Activated B cell treated with CpG ODN at 0.5 μM for 24 hours (primary cell): ENCODE measurements around the gene WNT7A. TPM values are rescaled to one million over a fixed set of nuclear protein-coding genes. Genes with fewer than 3 reads are reported as not detected.

ENCODE experiments used
- ATAC-seq: fragments of 200-7000 bp; cut with Tn5 transposase; one replicate; pipeline ENCODE4 v1.10.0; 2021; ENCODE audit warnings: low read depth, mild to moderate bottlenecking, moderate library complexity
- CTCF ChIA-PET: fragments of 350-600 bp; sonication (Branson Sonifier 250); formaldehyde crosslinking; loops from one replicate; lab custom pipeline; 2021; ENCODE audit warnings: antibody characterized with exemption; lab: Charles Lee
- POLR2A ChIA-PET: fragments of 350-600 bp; sonication (Branson Sonifier 250); formaldehyde crosslinking; loops from one replicate; lab custom pipeline; 2021; ENCODE audit warnings: antibody characterized with exemption; lab: Charles Lee
- DNase-seq: peaks from one replicate; pipeline ENCODE4 v3.0.0; 2022
- H3K27ac Mint-ChIP-seq: one replicate; pipeline ENCODE4 v1.8.0; 2020; ENCODE audit warnings: mixed read lengths
- H3K27me3 Mint-ChIP-seq: one replicate; pipeline ENCODE4 v1.8.0; 2021; ENCODE audit warnings: mixed read lengths
- H3K36me3 Mint-ChIP-seq: one replicate; pipeline ENCODE4 v1.8.0; 2021; ENCODE audit warnings: low read depth, mixed read lengths
- H3K4me1 Mint-ChIP-seq: one replicate; pipeline ENCODE4 v1.8.0; 2021; ENCODE audit warnings: mixed read lengths
- H3K4me3 Mint-ChIP-seq: one replicate; pipeline ENCODE4 v1.8.0; 2020; ENCODE audit warnings: mild to moderate bottlenecking, mixed read lengths
- H3K9me3 Mint-ChIP-seq: one replicate; pipeline ENCODE4 v1.8.0; 2020; ENCODE audit warnings: mixed read lengths
- intact Hi-C: fragments of 100-400 bp; cut with micrococcal nuclease; formaldehyde crosslinking; loops from one replicate; pipeline ENCODE4 v1.15.1; 2024
- total RNA-seq: library from RNA; stranded (reverse); gene quantifications from 2 replicates; pipeline ENCODE4 v1.2.3, GENCODE V29; 2022
- TF ChIP-seq, protein P1 (sequence below): fragments of 200-600 bp; IDR thresholded peaks from one replicate; pipeline ENCODE4 v1.8.0; 2022; ENCODE audit warnings: antibody characterized with exemption, mild to moderate bottlenecking

Gene WNT7A
- total RNA-seq, 1 donor from 2014 or later, result not detected

DNA sequence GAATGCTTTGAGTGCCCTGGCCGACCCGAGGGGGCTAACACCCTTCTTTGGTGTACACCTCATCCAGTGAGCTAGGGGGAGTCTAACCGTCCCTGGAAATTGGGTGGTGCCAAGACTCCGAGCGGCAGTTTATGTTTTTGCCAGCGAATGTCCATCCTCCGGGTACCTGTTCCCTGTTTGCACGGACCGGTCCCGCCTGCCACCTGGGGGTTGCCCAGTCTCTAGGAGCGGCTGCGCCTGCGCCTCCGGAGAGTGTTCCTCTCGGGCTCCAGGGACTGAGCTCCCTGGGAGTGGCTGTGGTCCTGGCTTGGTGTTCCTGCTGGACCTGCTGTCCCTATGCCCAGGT is 913 bp upstream of the WNT7A start:
- H3K4me1 Mint-ChIP-seq, result peaks cover 15% of the 10 kb centered on the region
- POLR2A ChIA-PET, result no interaction called here
- CTCF ChIA-PET, result no interaction called here

DNA sequence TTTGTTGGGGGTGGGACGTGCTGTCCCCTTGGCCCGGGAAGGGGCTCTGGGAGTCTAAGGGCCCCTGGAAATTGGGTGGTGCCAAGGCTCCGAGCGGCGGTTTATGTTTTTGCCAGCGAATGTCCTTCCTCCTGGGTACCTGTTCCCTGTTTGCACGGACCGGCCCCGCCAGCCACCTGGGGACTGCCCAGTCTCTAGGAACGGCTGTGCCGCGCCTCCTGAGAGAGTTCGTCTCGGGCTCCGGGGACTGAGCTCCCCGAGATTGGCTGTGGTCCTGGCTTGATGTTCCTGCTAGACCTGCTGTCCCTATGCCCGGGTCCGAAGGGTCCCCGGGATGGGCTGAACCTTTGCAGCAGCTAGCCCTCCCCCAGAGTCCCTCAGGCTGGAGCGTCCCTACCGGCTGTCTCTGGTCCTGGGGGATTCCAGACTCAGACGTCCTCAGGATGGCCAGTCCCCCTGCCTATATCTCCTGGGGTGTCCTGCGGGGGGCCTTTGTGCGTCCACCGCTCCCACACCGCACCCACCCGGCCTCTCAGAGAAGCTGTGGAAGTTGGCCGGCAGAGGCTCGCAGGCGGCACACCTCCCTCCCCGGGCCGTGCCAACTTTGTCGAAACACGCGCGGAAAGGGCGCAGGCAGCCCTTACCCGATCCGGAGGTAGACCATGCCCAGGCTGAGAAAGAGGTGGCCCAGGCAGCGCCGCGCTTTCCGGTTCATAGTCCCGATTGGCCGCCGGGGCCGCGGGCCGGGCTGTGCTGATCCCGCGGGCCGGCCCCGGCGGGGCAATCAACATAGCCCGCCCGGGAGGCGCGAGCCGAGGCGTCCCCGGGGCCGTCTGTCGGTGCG is 547 bp downstream of the WNT7A start:
- Mint-ChIP-seq H3K27me3 (peaks cover 51% of the 10 kb centered on the region), H3K36me3 (no peaks in the 10 kb centered on the region), H3K4me1 (peaks cover 15% of the 10 kb centered on the region), H3K9me3 (no peaks in the 10 kb centered on the region), H3K27ac (no peak overlapping the region), H3K4me3 (peak overlapping the region; percentile 24)
- CTCF ChIA-PET, result no interaction called here
- POLR2A ChIA-PET, result no interaction called here
- TF ChIP-seq, protein P1, sequence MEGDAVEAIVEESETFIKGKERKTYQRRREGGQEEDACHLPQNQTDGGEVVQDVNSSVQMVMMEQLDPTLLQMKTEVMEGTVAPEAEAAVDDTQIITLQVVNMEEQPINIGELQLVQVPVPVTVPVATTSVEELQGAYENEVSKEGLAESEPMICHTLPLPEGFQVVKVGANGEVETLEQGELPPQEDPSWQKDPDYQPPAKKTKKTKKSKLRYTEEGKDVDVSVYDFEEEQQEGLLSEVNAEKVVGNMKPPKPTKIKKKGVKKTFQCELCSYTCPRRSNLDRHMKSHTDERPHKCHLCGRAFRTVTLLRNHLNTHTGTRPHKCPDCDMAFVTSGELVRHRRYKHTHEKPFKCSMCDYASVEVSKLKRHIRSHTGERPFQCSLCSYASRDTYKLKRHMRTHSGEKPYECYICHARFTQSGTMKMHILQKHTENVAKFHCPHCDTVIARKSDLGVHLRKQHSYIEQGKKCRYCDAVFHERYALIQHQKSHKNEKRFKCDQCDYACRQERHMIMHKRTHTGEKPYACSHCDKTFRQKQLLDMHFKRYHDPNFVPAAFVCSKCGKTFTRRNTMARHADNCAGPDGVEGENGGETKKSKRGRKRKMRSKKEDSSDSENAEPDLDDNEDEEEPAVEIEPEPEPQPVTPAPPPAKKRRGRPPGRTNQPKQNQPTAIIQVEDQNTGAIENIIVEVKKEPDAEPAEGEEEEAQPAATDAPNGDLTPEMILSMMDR, result no peak
- no peak for ATAC-seq
- DNase-seq, result no peak
- intact Hi-C loops, result no loop called here

More for the DNA sequence above, 913 bp upstream of the WNT7A start:
- intact Hi-C loops, result loop anchor here (10.0 kb wide), 1 partner anchor 386 kb away; no protein-coding TSS in a partner anchor
- Mint-ChIP-seq H3K4me3 (no peak overlapping the region), H3K9me3 (no peaks in the 10 kb centered on the region), H3K36me3 (no peaks in the 10 kb centered on the region), H3K27me3 (peaks cover 45% of the 10 kb centered on the region), H3K27ac (no peak overlapping the region)
- DNase-seq (no peak), ATAC-seq (no peak)
- TF ChIP-seq, protein P1, result no peak

DNA sequence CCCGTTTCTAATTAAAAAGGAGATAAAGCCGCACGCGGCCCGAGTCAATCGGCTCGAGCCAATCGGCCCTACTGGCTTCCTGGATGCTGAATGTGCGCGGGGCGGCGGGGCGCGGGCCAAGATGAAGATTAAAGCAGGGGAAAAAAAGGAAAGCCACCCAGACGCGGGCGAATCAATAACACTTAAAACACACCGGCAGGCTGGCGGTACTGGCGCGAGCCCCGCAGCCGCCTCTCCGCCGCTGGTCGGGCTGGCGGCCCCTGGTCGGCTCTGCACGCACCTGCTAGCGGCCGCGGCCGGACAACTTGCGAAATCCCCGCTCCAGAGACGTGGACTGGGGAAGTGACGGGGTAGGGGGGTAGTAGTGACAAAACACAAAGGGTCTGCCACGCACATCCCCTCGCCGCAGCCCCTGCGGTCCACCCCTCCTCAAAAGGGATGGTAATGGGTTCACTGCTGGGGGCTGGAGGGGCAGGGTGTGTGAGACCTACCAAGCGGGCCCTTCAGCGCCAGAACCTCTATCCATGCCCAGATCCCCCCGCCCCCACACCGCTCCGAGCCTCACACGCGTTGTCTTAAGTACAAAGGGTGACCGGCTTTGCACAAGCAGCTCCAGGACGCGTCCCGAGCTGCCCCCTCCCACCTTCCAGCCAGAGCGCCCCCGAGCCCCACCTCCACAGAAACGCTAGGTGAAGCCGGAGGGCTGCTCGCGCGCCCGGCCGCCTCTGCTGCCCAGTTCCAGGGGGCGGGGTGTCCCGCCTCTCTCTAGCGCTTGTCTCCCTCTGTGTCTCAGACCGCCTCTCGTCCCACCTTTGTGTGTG is 1.4 kb downstream of the WNT7A start:
- Mint-ChIP-seq H3K36me3 (no peaks in the 10 kb centered on the region), H3K27me3 (peaks cover 49% of the 10 kb centered on the region), H3K27ac (no peak overlapping the region), H3K4me3 (peak overlapping the region; percentile 64), H3K9me3 (no peaks in the 10 kb centered on the region), H3K4me1 (peaks cover 15% of the 10 kb centered on the region)
- TF ChIP-seq, protein P1, result no peak
- ChIA-PET CTCF (no interaction called here), POLR2A (no interaction called here)
- DNase-seq (no peak), ATAC-seq (no peak)
- intact Hi-C loops, result no loop called here

DNA sequence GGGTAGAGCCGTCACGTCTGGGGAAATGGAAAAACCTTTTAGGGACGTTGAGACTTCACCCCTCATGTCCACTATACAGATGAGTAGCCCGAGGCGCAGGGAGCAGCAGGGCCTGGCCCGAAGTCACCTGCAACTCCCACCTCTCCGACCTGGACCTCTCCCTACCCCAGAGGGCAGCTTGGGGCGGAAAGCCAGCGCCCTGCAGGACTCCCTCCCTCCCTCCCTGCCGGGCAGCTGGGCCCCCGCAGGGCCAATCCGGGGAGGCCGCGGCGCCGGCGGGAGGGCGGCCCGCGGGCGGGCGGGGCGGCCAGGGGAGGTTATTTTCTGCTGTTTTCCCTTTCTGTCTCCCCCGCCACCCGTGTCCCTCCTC is 2.0 kb downstream of the WNT7A start:
- intact Hi-C loops, result no loop called here
- peaks cover 15% of the 10 kb centered on the region for H3K4me1 Mint-ChIP-seq
- TF ChIP-seq, protein P1, result no peak
- H3K36me3 Mint-ChIP-seq, result no peaks in the 10 kb centered on the region
- H3K9me3 Mint-ChIP-seq, result no peaks in the 10 kb centered on the region
- POLR2A ChIA-PET, result no interaction called here
- DNase-seq, result no peak
- no peak overlapping the region for H3K27ac Mint-ChIP-seq
- H3K4me3 Mint-ChIP-seq, result peak overlapping the region; percentile 64
- CTCF ChIA-PET, result no interaction called here
- ATAC-seq, result no peak
- H3K27me3 Mint-ChIP-seq, result peaks cover 49% of the 10 kb centered on the region

DNA sequence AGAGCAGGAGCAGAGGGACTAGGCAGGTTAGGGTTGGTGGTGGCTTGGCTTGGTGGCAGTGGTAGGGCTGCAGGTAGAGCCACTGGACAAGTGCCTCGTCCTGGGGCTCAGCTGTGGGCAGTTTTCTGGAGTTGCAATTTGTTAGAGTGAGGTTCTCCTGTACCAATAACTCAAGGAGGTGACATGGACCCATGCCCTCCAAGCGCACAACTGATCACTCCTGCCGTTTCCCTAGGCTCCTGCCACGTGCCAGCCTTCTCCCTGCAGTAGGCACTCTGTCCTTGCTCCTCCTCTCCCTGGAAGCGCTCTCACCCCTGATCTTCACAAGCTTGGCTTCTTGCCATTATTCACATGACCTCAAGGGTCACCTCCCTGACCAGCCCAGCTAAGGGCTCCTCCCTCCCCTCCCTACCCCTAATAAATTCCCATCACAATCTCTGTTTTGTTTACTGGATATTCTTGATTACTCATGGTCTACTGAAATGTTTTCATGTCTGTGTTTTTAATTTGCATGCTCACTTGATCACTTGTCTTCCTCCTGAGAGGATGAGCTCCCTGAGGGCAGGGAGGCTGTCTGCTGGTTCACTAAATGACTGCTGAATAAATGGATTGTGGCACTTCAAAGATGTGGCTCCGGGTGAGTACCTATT is 3.3 kb downstream of the WNT7A start:
- ATAC-seq (no peak), DNase-seq (no peak)
- ChIA-PET POLR2A (no interaction called here), CTCF (no interaction called here)
- H3K4me3 Mint-ChIP-seq, result no peak overlapping the region
- no peaks in the 10 kb centered on the region for H3K36me3 Mint-ChIP-seq
- intact Hi-C loops, result no loop called here
- peaks cover 50% of the 10 kb centered on the region for H3K27me3 Mint-ChIP-seq
- TF ChIP-seq, protein P1, result no peak
- peaks cover 15% of the 10 kb centered on the region for H3K4me1 Mint-ChIP-seq
- peaks cover 2% of the 10 kb centered on the region for H3K9me3 Mint-ChIP-seq
- no peak overlapping the region for H3K27ac Mint-ChIP-seq
